NCI-H510A (cell line): Measurements from ENCODE around the gene ATN1.
"Not testable (repeated sequence)": the region's sequence is repeated elsewhere in the genome, so short reads cannot be mapped to it uniquely, and the experiment has no call there.

Source experiments
- DNase-seq: peaks from one replicate; lab custom pipeline; 2025; lab: John Stamatoyannopoulos, UW

Gene ATN1

GRCh38 chr12:6905414-6906040 lies 22.2 kb upstream of the ATN1 start:
- no peak for DNase-seq

GRCh38 chr12:6908141-6908540 lies 19.6 kb upstream of the ATN1 start:
- not testable (repeated sequence) for DNase-seq

GRCh38 chr12:6909421-6910145 lies 18.2 kb upstream of the ATN1 start:
- no peak for DNase-seq

GRCh38 chr12:6912164-6912935 lies 15.4 kb upstream of the ATN1 start:
- no peak for DNase-seq

GRCh38 chr12:6914246-6914946 lies 13.4 kb upstream of the ATN1 start, which contains the start of gene ENO2:
Gene ENO2, plus strand, starts transcription at chr12:6914580. Its CDS starts 1,253 bp downstream, at chr12:6915833.
- peak; percentile 24 for DNase-seq

GRCh38 chr12:6914947-6915788 lies 12.6 kb upstream of the ATN1 start:
- DNase-seq = no peak

GRCh38 chr12:6915789-6916285 lies 11.9 kb upstream of the ATN1 start:
- no peak for DNase-seq

GRCh38 chr12:6916426-6917200 lies 11.1 kb upstream of the ATN1 start:
- DNase-seq = no peak

GRCh38 chr12:6917491-6918231 lies 10.1 kb upstream of the ATN1 start:
- DNase-seq = no peak

- no peak for DNase-seq
These were observed 8.2 kb upstream of the ATN1 start for GRCh38 chr12:6919588-6919987.

- no peak for DNase-seq
These were observed 6.2 kb upstream of the ATN1 start for GRCh38 chr12:6921539-6921938.

- no peak for DNase-seq
These were observed 5.5 kb upstream of the ATN1 start for GRCh38 chr12:6921996-6922946.

- no peak for DNase-seq
These were observed 4.6 kb upstream of the ATN1 start for GRCh38 chr12:6923003-6923732.

GRCh38 chr12:6923851-6924250 lies 3.9 kb upstream of the ATN1 start:
- no peak for DNase-seq

GRCh38 chr12:6925239-6925539 lies 2.6 kb upstream of the ATN1 start:
- no peak for DNase-seq

GRCh38 chr12:6925540-6926279 lies 2.0 kb upstream of the ATN1 start:
- no peak for DNase-seq

GRCh38 chr12:6928022-6928702 lies 403 bp downstream of the ATN1 start:
- DNase-seq = no peak
